ENCODE data around the gene CCDC146.
"Not testable (repeated sequence)": the region's sequence is repeated elsewhere in the genome, so short reads cannot be mapped to it uniquely, and the experiment has no call there.

- not testable (repeated sequence) for TF ChIP-seq CTCF (conservative IDR thresholded peaks at IDR 0.05; ENCODE audit: low read depth, low read length); EZH2 (IDR thresholded peaks at IDR 0.05; ENCODE audit: low read length, unreplicated experiment)
Observed at GRCh38 chr7:77177321-77177904, 55.0 kb downstream of the CCDC146 start.
